HG03432 (cell line): ENCODE data around the gene MYO1C.
A peak's percentile ranks its signal among the peaks of the same experiment; 100 is the strongest.
"Not testable (repeated sequence)": the region's sequence is repeated elsewhere in the genome, so short reads cannot be mapped to it uniquely, and the experiment has no call there.

Experiments
- ATAC-seq: cut with Tn5 transposase; IDR thresholded peaks from one replicate; pipeline ENCODE4 v1.9.1; 2021; ENCODE audit warnings: mild to moderate bottlenecking, moderate library complexity; ENCODE audit not compliant: unreplicated experiment

Gene MYO1C

GRCh38 chr17:1509290-1509881 lies 16.9 kb upstream of the MYO1C start:
- no peak for ATAC-seq

- ATAC-seq = not testable (repeated sequence)
Measured at GRCh38 chr17:1508709-1509108, 16.2 kb upstream of the MYO1C start.

GRCh38 chr17:1506649-1507267 lies 14.3 kb upstream of the MYO1C start:
- ATAC-seq = no peak

- no peak for ATAC-seq
Measured at GRCh38 chr17:1505586-1505985, 13.1 kb upstream of the MYO1C start.

GRCh38 chr17:1504866-1505265 lies 12.4 kb upstream of the MYO1C start:
- no peak for ATAC-seq

GRCh38 chr17:1503699-1504098 lies 11.2 kb upstream of the MYO1C start:
- ATAC-seq = no peak

- ATAC-seq = no peak
Measured at GRCh38 chr17:1498869-1499268, 6.4 kb upstream of the MYO1C start.

GRCh38 chr17:1498233-1498632 lies 5.7 kb upstream of the MYO1C start:
- ATAC-seq = no peak

GRCh38 chr17:1497831-1498230 lies 5.3 kb upstream of the MYO1C start:
- no peak for ATAC-seq

GRCh38 chr17:1496869-1497268 lies 4.4 kb upstream of the MYO1C start:
- ATAC-seq = no peak

GRCh38 chr17:1495265-1495989 lies 2.9 kb upstream of the MYO1C start:
- ATAC-seq = no peak

- no peak for ATAC-seq
Measured at GRCh38 chr17:1494736-1495253, 2.3 kb upstream of the MYO1C start.

GRCh38 chr17:1494203-1494602 lies 1.7 kb upstream of the MYO1C start:
- no peak for ATAC-seq

- ATAC-seq = no peak
Measured at GRCh38 chr17:1493291-1493980, 950 bp upstream of the MYO1C start.

- peak; percentile 40 for ATAC-seq
Measured at GRCh38 chr17:1491443-1492248, 840 bp downstream of the MYO1C start.

- peak; percentile 56 for ATAC-seq
Measured at GRCh38 chr17:1490643-1491442, 1.6 kb downstream of the MYO1C start.

GRCh38 chr17:1488826-1489270 lies 3.6 kb downstream of the MYO1C start:
- no peak for ATAC-seq

- peak; percentile 31 for ATAC-seq
Measured at GRCh38 chr17:1487939-1488825, 4.3 kb downstream of the MYO1C start.
